ENCODE measurements around the gene PDIA2.

Gene PDIA2

GRCh38 chr16:336269-336668 is 53.3 kb downstream of the PDIA2 start:
- no peak for TF ChIP-seq OSR1 (CRISPR knock-in tag; IDR thresholded peaks at IDR 0.05)
- TF ChIP-seq ZNF8 (CRISPR knock-in tag; IDR thresholded peaks at IDR 0.05): no peak
- no peak for TF ChIP-seq ZNF70 (CRISPR knock-in tag; IDR thresholded peaks at IDR 0.05)
- TF ChIP-seq ARNTL (CRISPR knock-in tag; IDR thresholded peaks at IDR 0.05; ENCODE audit: borderline replicate concordance, low read depth): no peak
- TF ChIP-seq GLIS3 (CRISPR knock-in tag; IDR thresholded peaks at IDR 0.05): no peak
- no peak for TF ChIP-seq RARB (CRISPR knock-in tag; IDR thresholded peaks at IDR 0.05)
- no peak for TF ChIP-seq ZFP30 (CRISPR knock-in tag; IDR thresholded peaks at IDR 0.05)
- no peak for TF ChIP-seq SNAI2 (CRISPR knock-in tag; IDR thresholded peaks at IDR 0.05)
- no peak for TF ChIP-seq TOX (CRISPR knock-in tag; IDR thresholded peaks at IDR 0.05; ENCODE audit: borderline replicate concordance)
- TF ChIP-seq ISL1 (CRISPR knock-in tag; IDR thresholded peaks at IDR 0.05): no peak
- TF ChIP-seq CREB5 (CRISPR knock-in tag; IDR thresholded peaks at IDR 0.05; ENCODE audit: low read depth): no peak
- no peak for TF ChIP-seq TCF4 (CRISPR knock-in tag; IDR thresholded peaks at IDR 0.05; ENCODE audit: borderline replicate concordance)
- no peak for TF ChIP-seq ESRRG (CRISPR knock-in tag; IDR thresholded peaks at IDR 0.05)
- TF ChIP-seq PPARA (CRISPR knock-in tag; IDR thresholded peaks at IDR 0.05; ENCODE audit: borderline replicate concordance): no peak
- no peak for TF ChIP-seq BACH2 (CRISPR knock-in tag; IDR thresholded peaks at IDR 0.05; ENCODE audit: borderline replicate concordance)
- ATAC-seq: no peak

Measured in SK-N-SH treated with all-trans-retinoic acid at 6 μM for 48 hours (cell line).